NCI-H748 (cell line): ENCODE measurements around the gene C8G.

Experiments
- DNase-seq: peaks from one replicate; lab custom pipeline; 2025; ENCODE audit not compliant: unreplicated experiment; lab: John Stamatoyannopoulos, UW

Gene C8G

GRCh38 chr9:136964833-136965422, 19.9 kb downstream of the C8G start:
- DNase-seq = no peak

- DNase-seq = no peak
Observed at GRCh38 chr9:136965771-136966484, 20.9 kb downstream of the C8G start.

- DNase-seq = no peak
Observed at GRCh38 chr9:136968333-136969127, 23.5 kb downstream of the C8G start.

- DNase-seq = no peak
Observed at GRCh38 chr9:136969150-136969549, 24.1 kb downstream of the C8G start.

DNA sequence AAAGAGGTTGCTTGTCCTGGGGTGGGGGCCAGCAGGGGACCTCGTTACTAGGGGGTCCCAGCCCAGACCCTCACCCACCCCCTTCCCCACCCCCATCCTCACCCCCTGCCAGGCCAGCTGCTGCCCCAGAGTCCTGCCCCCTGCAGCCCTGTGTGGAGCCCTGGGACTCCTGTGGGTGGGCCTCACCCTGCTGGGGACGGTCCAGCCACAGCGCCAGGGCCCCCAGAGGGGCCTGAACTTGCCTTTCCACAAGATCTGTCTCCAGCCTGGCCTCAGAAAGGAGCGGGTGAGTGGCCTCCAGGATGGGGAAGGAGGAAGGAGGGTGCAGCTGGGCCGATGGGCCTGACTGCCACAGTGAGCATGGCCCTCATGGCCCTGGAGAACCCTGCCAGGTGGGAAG, 24.7 kb downstream of the C8G start:
- no peak for DNase-seq

GRCh38 chr9:136970361-136970760, 25.3 kb downstream of the C8G start:
- DNase-seq = no peak

GRCh38 chr9:136971746-136972145, 26.7 kb downstream of the C8G start:
- DNase-seq = no peak

GRCh38 chr9:136972335-136972734, 27.3 kb downstream of the C8G start:
- DNase-seq = no peak

DNA sequence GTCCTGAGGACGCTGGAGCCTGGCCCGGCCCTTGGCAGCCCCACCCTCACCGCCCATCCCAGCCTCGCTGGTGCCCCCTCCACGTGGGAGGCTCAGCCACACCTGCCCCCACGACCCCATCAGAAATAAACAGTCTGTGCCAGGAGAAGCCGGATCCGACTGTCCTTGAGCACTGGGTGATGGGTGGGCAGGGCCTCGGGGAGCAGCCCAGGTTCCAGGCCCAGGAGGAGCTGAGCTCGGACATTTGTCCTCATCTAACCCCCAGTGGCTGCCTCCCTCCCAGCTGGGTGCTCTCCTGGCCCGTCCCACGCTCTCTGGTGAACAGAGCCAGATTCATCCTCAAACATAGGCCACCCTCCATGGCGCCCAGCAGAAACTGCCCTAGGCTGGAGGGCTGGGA, 27.7 kb downstream of the C8G start:
- no peak for DNase-seq

DNA sequence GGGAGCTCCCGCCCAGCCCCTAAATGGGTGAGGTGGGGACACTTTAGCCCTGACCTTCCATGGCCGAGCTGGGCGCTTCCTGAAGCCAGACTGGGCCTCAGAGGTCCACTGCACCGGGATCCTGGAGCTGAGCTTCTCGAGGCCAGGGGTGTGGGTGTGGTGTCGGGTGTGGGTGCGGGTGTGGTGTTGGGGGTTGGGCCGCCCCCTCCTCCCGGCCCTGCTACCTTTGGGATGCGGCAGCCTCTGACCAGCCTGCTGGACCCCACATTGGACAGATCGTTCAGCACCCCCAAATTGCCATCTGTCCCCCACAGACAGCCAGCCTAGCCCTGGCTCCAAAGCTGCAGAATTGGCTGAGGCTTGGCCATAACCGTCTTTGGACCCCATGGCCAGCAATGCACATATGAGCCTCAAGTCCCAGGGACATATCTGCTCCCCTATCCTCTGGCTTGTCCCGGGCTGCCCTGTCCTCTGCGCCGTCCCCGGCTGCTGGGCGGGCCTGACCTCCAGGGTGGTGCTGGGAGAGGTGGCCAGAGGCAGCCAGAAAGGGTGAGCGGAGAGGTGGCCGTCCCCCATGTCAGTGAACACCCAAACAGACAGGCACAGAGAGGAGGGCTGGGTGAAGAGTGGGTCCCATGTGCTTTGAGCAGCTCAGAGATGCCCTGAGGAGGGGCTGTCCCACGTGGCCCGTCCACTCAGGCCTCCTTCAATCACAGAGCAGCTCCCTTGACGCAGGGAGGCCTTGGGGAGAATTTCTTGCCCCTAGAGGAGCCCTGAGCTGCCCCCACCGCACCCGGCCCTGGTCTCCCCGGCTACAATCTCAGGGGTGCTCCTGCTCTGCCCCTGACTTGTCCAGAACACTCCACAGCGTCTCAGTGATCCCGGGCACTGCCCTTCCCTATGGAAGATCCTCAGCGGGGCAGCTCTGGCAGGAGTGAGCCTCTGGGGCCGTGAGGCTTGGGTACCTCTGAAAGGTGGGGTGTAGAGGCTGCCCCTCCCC, 28.9 kb downstream of the C8G start:
- DNase-seq = no peak

- DNase-seq = no peak
Observed at GRCh38 chr9:136974817-136975535, 29.9 kb downstream of the C8G start.

GRCh38 chr9:136975644-136976043, 30.6 kb downstream of the C8G start:
- no peak for DNase-seq

DNA sequence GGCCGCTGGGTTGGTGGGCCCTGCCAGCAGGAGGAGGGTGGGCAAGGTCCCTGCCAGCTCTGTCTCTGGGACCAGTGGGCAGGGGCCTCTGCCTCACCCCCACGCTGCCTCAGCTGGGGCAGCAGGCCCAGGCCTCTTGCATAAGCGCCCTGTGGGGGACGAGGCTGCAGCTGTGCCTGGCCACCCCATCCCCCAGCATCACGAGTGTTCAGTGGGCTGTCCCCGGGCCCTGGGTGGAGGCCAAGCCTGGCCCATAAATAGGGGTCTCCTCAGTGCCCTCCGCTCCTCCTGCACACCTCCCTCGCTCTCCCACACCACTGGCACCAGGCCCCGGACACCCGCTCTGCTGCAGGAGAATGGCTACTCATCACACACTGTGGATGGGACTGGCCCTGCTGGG, 32.2 kb downstream of the C8G start, which contains the start of gene PTGDS:
TSS of gene PTGDS (plus strand) at position 282 of the 400 bp plus-strand sequence. CDS start at position 357, 75 bp downstream.
- no peak for DNase-seq

GRCh38 chr9:136977649-136978072, 32.6 kb downstream of the C8G start:
- DNase-seq = no peak

- peak; percentile 81 for DNase-seq
Observed at GRCh38 chr9:136978073-136978864, 33.2 kb downstream of the C8G start.

- no peak for DNase-seq
Observed at GRCh38 chr9:136978865-136979544, 34.0 kb downstream of the C8G start.

GRCh38 chr9:136979769-136980587, 34.9 kb downstream of the C8G start:
- DNase-seq = no peak
